ENCODE results near the gene UBTD1. TPM values are rescaled to one million over a fixed set of nuclear protein-coding genes. Genes with fewer than 3 reads are reported as not detected.

The UBTD1 gene
- total RNA-seq, 4 donors from 2014 or later = 3.9 to 23.4 (median 12.4) TPM

DNA sequence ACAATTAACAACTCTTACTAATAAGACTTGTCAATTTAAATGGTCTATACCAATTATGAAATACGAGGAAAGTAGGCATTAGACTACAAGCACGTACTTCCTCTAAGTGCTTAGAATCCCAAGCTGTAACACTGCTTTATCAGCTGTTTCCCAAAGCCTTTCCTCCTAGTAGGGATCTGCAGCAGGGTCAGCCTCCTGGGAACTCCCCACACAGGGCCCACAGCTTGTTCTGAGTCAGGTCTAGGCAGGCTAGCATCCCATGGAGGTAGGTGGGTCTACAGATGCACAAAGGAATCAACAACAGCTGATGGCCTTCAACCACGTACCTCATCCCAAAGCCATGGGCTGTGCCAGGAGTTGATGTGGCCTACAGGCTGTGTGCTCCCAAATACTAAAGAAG is 15.2 kb upstream of the UBTD1 start:
- TF ChIP-seq, protein P1, sequence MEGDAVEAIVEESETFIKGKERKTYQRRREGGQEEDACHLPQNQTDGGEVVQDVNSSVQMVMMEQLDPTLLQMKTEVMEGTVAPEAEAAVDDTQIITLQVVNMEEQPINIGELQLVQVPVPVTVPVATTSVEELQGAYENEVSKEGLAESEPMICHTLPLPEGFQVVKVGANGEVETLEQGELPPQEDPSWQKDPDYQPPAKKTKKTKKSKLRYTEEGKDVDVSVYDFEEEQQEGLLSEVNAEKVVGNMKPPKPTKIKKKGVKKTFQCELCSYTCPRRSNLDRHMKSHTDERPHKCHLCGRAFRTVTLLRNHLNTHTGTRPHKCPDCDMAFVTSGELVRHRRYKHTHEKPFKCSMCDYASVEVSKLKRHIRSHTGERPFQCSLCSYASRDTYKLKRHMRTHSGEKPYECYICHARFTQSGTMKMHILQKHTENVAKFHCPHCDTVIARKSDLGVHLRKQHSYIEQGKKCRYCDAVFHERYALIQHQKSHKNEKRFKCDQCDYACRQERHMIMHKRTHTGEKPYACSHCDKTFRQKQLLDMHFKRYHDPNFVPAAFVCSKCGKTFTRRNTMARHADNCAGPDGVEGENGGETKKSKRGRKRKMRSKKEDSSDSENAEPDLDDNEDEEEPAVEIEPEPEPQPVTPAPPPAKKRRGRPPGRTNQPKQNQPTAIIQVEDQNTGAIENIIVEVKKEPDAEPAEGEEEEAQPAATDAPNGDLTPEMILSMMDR (IDR thresholded peaks at IDR 0.05; ENCODE audit: low read depth) = no peak

DNA sequence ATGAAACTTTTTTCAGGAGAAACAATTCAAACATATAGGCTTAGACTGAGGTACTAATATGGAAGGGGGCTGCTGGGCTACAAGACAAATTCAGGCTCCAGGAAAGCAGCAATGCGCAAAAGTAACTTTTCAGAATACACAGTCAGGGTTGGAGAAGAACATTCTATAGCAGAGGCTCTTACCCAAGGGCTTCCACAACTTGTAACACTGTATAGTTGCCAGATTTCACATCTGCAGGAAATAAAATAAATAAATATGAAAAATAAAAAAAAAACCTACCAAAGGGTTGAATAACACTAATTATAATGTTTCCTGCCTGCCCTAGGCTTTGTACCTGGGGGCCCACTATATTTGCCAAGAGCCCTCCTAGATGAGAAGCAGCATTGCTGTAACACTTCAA is 14.8 kb upstream of the UBTD1 start:
- TF ChIP-seq, protein P1 (IDR thresholded peaks at IDR 0.05; ENCODE audit: low read depth) = no peak

DNA sequence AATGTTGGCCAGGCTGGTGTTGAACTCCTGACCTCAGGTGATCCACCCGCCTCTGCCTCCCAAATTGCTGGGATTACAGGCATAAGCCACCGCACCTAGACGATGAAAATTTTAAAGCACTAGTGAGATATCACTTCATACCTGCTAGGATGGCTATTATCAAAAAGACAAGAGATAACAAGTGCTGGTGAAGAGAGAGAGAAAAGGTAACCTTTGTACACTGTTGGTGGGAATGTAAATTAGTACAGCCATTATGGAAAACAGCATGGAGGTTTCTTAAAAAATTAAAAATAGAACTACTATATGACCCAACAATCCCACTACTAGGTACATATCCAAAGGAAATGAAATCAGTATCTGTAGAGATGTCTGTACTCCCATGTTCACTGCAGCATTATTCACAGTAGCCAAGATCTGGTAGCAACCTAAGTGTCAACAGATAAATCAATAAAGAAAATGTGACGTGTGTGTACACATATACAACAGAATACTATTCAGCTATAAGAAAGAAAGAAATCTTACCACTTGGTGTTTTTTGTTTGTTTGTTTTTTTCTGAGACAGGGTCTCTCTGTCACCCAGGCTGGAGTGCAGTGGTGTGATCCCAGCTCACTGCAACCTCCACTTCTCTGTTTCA is 13.0 kb upstream of the UBTD1 start:
- TF ChIP-seq, protein P1 (IDR thresholded peaks at IDR 0.05; ENCODE audit: low read depth) = no peak

DNA sequence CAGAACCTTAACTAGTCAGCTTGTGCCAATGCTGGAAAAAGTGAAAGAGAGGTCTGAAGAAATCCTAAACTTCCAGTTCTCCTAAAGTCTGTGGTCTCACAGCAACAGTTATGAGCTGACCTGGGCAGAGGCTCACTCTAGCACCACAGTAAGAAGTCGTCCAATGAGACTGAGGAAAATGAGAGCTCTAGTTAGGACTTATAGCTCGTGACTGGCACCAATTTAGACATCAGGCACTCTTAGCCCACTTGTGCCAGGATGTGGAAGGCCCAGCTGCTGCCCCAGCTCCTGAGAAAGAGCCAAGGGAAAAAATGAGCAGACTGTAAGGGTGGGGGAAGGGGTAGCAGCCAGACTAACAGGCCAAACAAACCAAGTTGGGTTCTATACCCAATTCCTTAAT is 8.1 kb upstream of the UBTD1 start:
- TF ChIP-seq, protein P1 (IDR thresholded peaks at IDR 0.05; ENCODE audit: low read depth) = no peak

DNA sequence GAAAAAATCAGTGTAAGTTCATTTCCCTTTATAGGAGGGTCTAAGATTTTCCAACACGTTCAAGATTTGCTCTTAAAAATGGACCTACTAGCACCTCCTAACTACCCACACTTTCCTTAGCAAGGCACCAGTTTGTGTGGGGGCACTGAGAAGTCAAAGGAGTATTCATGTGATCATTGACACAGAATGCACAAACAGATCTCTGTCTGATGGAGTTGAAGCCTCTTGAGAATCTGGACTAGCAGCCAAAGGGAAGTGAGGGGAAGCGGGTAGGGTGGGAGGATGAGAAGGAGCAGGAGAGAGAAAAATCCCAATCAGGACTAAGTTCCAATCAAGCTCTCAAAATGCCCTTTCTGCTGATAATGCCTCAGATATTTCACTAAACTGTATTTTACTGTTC is 4.6 kb upstream of the UBTD1 start:
- TF ChIP-seq, protein P1 (IDR thresholded peaks at IDR 0.05; ENCODE audit: low read depth) = no peak

DNA sequence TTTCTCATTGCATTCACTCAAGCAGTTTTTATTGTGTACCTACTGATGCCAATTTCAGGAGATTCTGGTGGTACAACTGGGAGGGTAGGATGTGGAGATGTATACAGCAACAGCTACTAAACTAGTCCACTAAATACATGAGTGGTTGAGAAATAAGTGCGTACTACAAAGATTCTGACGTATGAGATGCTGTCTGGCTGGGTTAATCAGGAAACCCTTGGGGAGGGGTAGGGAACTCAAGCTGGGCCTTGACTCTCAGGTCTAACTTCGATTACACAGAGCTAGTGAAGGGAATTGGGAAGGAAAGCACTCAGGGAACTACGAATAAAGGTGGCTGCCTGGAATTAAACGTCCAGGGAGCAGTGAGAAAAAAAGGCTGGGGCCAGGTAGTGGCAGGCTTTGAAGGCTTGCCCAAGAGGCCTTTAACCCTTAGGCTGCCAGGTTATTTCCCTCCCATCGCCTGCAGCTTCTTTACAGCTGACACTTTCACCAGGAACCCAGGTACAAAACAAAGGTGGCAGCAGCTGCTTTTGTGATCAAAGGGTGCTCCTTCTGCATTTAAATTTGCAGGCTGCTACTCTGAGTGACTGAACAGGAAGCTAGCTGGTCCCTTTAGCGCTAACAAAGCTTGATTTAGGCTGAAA is 3.7 kb upstream of the UBTD1 start:
- TF ChIP-seq, protein P1 (IDR thresholded peaks at IDR 0.05; ENCODE audit: low read depth) = no peak

DNA sequence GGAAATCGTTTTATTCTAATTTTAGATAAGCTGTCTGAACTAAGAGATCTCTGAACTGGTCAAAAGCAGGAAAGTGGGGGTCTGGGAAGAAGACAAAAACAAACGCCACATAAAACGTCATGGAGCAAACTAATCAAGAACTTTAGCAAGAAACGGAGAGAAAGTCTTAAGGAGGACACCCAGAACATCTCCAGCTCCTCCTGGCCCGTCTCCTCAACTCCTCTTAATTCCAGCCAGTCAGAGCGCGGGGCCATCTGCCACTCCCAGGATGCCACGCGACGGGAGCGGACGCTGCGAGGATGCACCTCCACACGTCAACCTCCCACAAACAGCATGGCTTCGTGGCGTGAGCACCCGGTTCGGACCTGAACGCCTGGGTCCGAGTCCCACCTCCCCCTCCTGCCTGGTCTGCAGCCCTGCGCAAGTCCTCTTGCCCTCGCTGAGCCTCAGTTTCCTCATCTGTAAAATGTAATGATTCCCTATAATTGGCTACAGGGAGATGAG is 1.1 kb upstream of the UBTD1 start:
- TF ChIP-seq, protein P1 (IDR thresholded peaks at IDR 0.05; ENCODE audit: low read depth) = no peak

All from subcutaneous adipose tissue (tissue), 4 donors.